Body of pancreas (tissue), 4 donors: Measurements from ENCODE around the gene ACTR3.
"Not testable (repeated sequence)": the region's sequence is repeated elsewhere in the genome, so short reads cannot be mapped to it uniquely, and the experiment has no call there.

Experiments
- POLR2A ChIP-seq, 3 donors: fragments of 450-650 bp; IDR thresholded peaks; one replicate each; pipeline ENCODE4 v1.6.1; 2016; ENCODE audit warnings: antibody characterized with exemption in 3 of 3, mild to moderate bottlenecking in 2 of 3
- TF ChIP-seq, protein P1 (sequence below), 7 experiments: fragments of 450-650 bp in 4 of 7; fragments of 200-600 bp in 3 of 7; sonication (generic) in 3 of 7; IDR thresholded peaks; one replicate each; pipeline ENCODE4 v1.5.1; 2016 to 2019; ENCODE audit warnings: antibody characterized with exemption in 7 of 7

DNA sequence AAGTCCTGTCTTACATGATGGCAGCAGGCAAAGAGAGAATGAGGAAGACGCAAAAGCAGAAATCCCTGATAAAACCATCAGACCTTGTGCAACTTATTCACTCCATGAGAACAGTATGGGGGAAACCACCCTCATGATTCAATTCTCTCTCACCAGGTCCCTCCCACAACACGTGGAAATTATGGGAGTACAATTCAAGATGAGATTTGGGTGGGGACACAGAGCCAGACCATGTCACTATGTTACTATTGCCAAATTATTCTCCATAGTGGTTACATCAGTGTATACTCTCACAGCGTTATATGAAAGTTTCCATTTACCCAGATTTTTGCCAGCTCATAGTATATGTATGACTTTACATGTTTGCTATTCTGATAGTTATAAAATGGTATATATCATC, 61.0 kb downstream of the ACTR3 start:
- TF ChIP-seq, protein P1, sequence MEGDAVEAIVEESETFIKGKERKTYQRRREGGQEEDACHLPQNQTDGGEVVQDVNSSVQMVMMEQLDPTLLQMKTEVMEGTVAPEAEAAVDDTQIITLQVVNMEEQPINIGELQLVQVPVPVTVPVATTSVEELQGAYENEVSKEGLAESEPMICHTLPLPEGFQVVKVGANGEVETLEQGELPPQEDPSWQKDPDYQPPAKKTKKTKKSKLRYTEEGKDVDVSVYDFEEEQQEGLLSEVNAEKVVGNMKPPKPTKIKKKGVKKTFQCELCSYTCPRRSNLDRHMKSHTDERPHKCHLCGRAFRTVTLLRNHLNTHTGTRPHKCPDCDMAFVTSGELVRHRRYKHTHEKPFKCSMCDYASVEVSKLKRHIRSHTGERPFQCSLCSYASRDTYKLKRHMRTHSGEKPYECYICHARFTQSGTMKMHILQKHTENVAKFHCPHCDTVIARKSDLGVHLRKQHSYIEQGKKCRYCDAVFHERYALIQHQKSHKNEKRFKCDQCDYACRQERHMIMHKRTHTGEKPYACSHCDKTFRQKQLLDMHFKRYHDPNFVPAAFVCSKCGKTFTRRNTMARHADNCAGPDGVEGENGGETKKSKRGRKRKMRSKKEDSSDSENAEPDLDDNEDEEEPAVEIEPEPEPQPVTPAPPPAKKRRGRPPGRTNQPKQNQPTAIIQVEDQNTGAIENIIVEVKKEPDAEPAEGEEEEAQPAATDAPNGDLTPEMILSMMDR (IDR thresholded peaks at IDR 0.05) = not testable (repeated sequence)
- TF ChIP-seq POLR2A (IDR thresholded peaks at IDR 0.05) = not testable (repeated sequence)
